ENCODE measurements around the gene TAF11L2. TPM values are rescaled to one million over a fixed set of nuclear protein-coding genes. Genes with fewer than 3 reads are reported as not detected.
"Not testable (repeated sequence)": the region's sequence is repeated elsewhere in the genome, so short reads cannot be mapped to it uniquely, and the experiment has no call there.

TAF11L2 gene
- total RNA-seq, 1 experiment from 2014 or later: not detected

GRCh38 chr5:17511775-17512325, 13.8 kb downstream of the TAF11L2 start:
- Histone ChIP-seq H3K4me2 (ENCODE audit: insufficient read depth, insufficient read length, low read length) (no peak overlapping the region), H2BK15ac (ENCODE audit: low read depth, low read length) (no peak overlapping the region), H3K4me1 (ENCODE audit: insufficient read depth, low read length) (no peaks in the 10 kb centered on the region), H3T11ph (ENCODE audit: low read length) (no peak overlapping the region), H2BK20ac (ENCODE audit: low read depth, low read length, poor library complexity, severe bottlenecking) (no peak overlapping the region), H3K18ac (ENCODE audit: insufficient read length, low read depth, low read length) (no peak overlapping the region), H4K20me1 (ENCODE audit: control insufficient read depth, insufficient read depth, insufficient read length) (no peaks in the 10 kb centered on the region), H3K79me1 (ENCODE audit: insufficient read depth, low read depth, low read length, poor library complexity, severe bottlenecking) (no peaks in the 10 kb centered on the region), H3K14ac (ENCODE audit: insufficient read depth, low read length) (no peak overlapping the region; the same call in 1 of the 2 replicates), H4K8ac (replicated peaks; ENCODE audit: insufficient read length, low read depth, low read length) (no peak overlapping the region), H3K9ac (ENCODE audit: extremely low read depth, insufficient read length, low read length) (no peak overlapping the region), H4K5ac (ENCODE audit: insufficient read length, low read depth, low read length) (no peak overlapping the region), H3K79me2 (ENCODE audit: insufficient read depth, low read length) (no peaks in the 10 kb centered on the region), H2AK5ac (ENCODE audit: insufficient read length, low read length) (no peak overlapping the region), H3K23ac (ENCODE audit: insufficient read length, low read depth, low read length) (no peak overlapping the region), H2AFZ (ENCODE audit: low read length) (no peak overlapping the region), H4K91ac (ENCODE audit: insufficient read length, low read depth, low read length) (no peak overlapping the region), H2BK12ac (ENCODE audit: insufficient read length, low read depth, low read length) (no peak overlapping the region), H2BK120ac (ENCODE audit: low read depth, low read length, poor library complexity, severe bottlenecking) (no peak overlapping the region), H3K56ac (ENCODE audit: insufficient read length, low read depth, low read length) (no peak overlapping the region), H3K23me2 (ENCODE audit: insufficient read length, low read depth, low read length, poor library complexity, severe bottlenecking) (no peaks in the 10 kb centered on the region), H3K9me3 (ENCODE audit: control insufficient read depth, low read depth, low read length) (no peaks in the 10 kb centered on the region), H3K27me3 (ENCODE audit: insufficient read depth, low read length) (no peaks in the 10 kb centered on the region), H3K4ac (ENCODE audit: low read depth, low read length) (no peak overlapping the region), H3K27ac (ENCODE audit: insufficient read length, low read depth, low read length) (no peak overlapping the region), H2BK5ac (ENCODE audit: insufficient read length, low read length) (no peak overlapping the region)
- Mint-ChIP-seq H3K4me3 (no peak overlapping the region), H3K27me3 (ENCODE audit: low read depth) (no peaks in the 10 kb centered on the region), H3K27ac (no peak overlapping the region; a peak in 1 of 7 replicates), H3K9me3 (no peaks in the 10 kb centered on the region), H3K4me1 (0 out of 4 replicates have a peak, but pooled peaks cover 3 to 6% of the 10 kb centered on the region in 2 experiments), H3K36me3 (ENCODE audit: insufficient read depth in 1 of 3, low read depth in 3 of 3) (no peaks in the 10 kb centered on the region; a peak in 1 of 7 replicates)
- no CpG with 5 or more reads among the region's 17 CpGs for WGBS (ENCODE audit: extremely low coverage, insufficient read length, low lambda C conversion rate)
- no peak for TF ChIP-seq CTCF (conservative IDR thresholded peaks at IDR 0.05)
- DNase-seq: no peak

GRCh38 chr5:17517526-17517925, 19.5 kb downstream of the TAF11L2 start:
- H3T11ph ChIP-seq (ENCODE audit: low read length); H3K79me1 ChIP-seq (ENCODE audit: insufficient read depth, low read depth, low read length, poor library complexity, severe bottlenecking); H3K9me3 Mint-ChIP-seq; H4K20me1 ChIP-seq (ENCODE audit: control insufficient read depth, insufficient read depth, insufficient read length); H2BK15ac ChIP-seq (ENCODE audit: low read depth, low read length); H3K56ac ChIP-seq (ENCODE audit: insufficient read length, low read depth, low read length); H3K4me2 ChIP-seq (ENCODE audit: insufficient read depth, insufficient read length, low read length); H2BK5ac ChIP-seq (ENCODE audit: insufficient read length, low read length); DNase-seq; H3K27ac Mint-ChIP-seq; H3K27ac ChIP-seq (ENCODE audit: insufficient read length, low read depth, low read length); H3K14ac ChIP-seq (ENCODE audit: insufficient read depth, low read length); H3K23me2 ChIP-seq (ENCODE audit: insufficient read length, low read depth, low read length, poor library complexity, severe bottlenecking); H3K4ac ChIP-seq (ENCODE audit: low read depth, low read length); H3K4me3 Mint-ChIP-seq; H3K36me3 Mint-ChIP-seq (ENCODE audit: insufficient read depth in 1 of 3, low read depth in 3 of 3); H2AFZ ChIP-seq (ENCODE audit: low read length); H3K27me3 ChIP-seq (ENCODE audit: insufficient read depth, low read length); H3K4me1 ChIP-seq (ENCODE audit: insufficient read depth, low read length); H3K27me3 Mint-ChIP-seq (ENCODE audit: low read depth); H3K9ac ChIP-seq (ENCODE audit: extremely low read depth, insufficient read length, low read length); H4K8ac ChIP-seq (replicated peaks; ENCODE audit: insufficient read length, low read depth, low read length); H3K23ac ChIP-seq (ENCODE audit: insufficient read length, low read depth, low read length); H2BK120ac ChIP-seq (ENCODE audit: low read depth, low read length, poor library complexity, severe bottlenecking); H4K5ac ChIP-seq (ENCODE audit: insufficient read length, low read depth, low read length); H2AK5ac ChIP-seq (ENCODE audit: insufficient read length, low read length); H3K79me2 ChIP-seq (ENCODE audit: insufficient read depth, low read length); H2BK20ac ChIP-seq (ENCODE audit: low read depth, low read length, poor library complexity, severe bottlenecking); H3K4me1 Mint-ChIP-seq; H2BK12ac ChIP-seq (ENCODE audit: insufficient read length, low read depth, low read length); H4K91ac ChIP-seq (ENCODE audit: insufficient read length, low read depth, low read length); H3K18ac ChIP-seq (ENCODE audit: insufficient read length, low read depth, low read length); H3K9me3 ChIP-seq (ENCODE audit: control insufficient read depth, low read depth, low read length): not testable (repeated sequence)
- no CpG with 5 or more reads among the region's 12 CpGs for WGBS (ENCODE audit: extremely low coverage, insufficient read length, low lambda C conversion rate)
